Activated CD8-positive, alpha-beta T cell treated with anti-CD3 and anti-CD28 coated beads for 36 hours (primary cell): ENCODE data around the gene GPI. TPM values are rescaled to one million over a fixed set of nuclear protein-coding genes. Genes with fewer than 3 reads are reported as not detected.

ENCODE experiments used
- ATAC-seq: fragments of 200-7000 bp; cut with Tn5 transposase; one replicate; pipeline ENCODE4 v1.10.0; 2021; ENCODE audit warnings: mild to moderate bottlenecking, moderate library complexity
- CTCF ChIA-PET: fragments of 350-600 bp; sonication (Branson Sonifier 250); formaldehyde crosslinking; loops from one replicate; lab custom pipeline; 2021; ENCODE audit warnings: antibody characterized with exemption; lab: Charles Lee
- POLR2A ChIA-PET: fragments of 350-600 bp; sonication (Branson Sonifier 250); formaldehyde crosslinking; loops from one replicate; lab custom pipeline; 2021; ENCODE audit warnings: antibody characterized with exemption; lab: Charles Lee
- DNase-seq: peaks from one replicate; pipeline ENCODE4 v3.0.0-alpha.2; 2020
- H3K27ac Mint-ChIP-seq: one replicate; pipeline ENCODE4 v1.8.0; 2021; ENCODE audit warnings: mild to moderate bottlenecking, mixed read lengths
- H3K27me3 Mint-ChIP-seq: one replicate; pipeline ENCODE4 v1.8.0; 2021; ENCODE audit warnings: mixed read lengths
- H3K36me3 Mint-ChIP-seq: one replicate; pipeline ENCODE4 v1.8.0; 2021; ENCODE audit warnings: low read depth, mixed read lengths
- H3K4me1 Mint-ChIP-seq: one replicate; pipeline ENCODE4 v1.8.0; 2021; ENCODE audit warnings: low read depth, mixed read lengths
- H3K4me3 Mint-ChIP-seq: one replicate; pipeline ENCODE4 v1.8.0; 2021; ENCODE audit warnings: mild to moderate bottlenecking, moderate library complexity, mixed read lengths
- H3K9me3 Mint-ChIP-seq: one replicate; pipeline ENCODE4 v1.8.0; 2021; ENCODE audit warnings: mixed read lengths
- intact Hi-C: fragments of 100-400 bp; cut with micrococcal nuclease; formaldehyde crosslinking; loops from one replicate; pipeline ENCODE4 v1.10.0; 2022
- total RNA-seq, 2 experiments: library from RNA; stranded (reverse); gene quantifications; one replicate each; pipeline ENCODE4 v1.2.3, GENCODE V29; 2021
- TF ChIP-seq, protein P1 (sequence below): fragments of 200-600 bp; IDR thresholded peaks from one replicate; pipeline ENCODE4 v1.8.0; 2022; ENCODE audit warnings: antibody characterized with exemption, mild to moderate bottlenecking

GPI gene
- total RNA-seq, 2 experiments from 2014 or later: 847 to 870 TPM

DNA sequence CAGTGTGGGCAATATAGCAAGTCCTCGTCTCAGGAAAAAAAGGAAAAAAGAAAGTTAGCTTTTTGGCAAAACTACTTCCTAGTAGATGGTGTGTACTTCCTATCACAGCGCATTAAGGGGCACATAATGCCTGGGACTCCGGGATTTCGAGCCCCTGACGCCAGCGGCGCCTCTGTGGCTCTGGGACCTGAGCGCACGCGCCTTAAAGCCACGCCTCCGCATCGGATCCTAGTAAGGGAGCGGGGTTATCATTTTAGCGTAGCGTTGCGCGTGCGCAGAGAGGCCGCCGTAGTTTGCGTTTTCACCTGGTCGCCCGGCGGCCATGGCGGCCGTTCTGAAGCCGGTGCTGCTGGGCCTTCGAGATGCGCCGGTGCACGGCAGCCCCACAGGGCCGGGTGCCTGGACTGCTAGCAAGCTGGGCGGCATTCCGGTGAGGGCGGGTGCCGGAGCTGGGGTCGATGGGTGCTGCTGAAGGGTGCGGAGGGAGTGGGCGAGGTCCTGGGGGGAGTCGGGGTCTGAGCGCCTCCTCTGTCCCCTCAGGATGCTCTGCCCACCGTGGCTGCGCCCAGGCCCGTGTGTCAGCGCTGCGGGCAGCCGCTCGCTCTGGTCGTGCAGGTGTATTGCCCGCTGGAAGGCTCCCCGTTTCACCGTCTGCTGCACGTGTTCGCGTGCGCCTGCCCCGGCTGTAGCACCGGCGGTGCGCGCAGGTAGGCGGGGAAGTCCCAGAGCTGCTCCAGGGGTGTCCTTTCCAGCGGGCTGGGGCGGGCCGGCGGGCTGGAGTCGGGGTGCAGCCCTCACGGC, 39.3 kb downstream of the GPI start, which contains the start of gene PDCD2L:
Gene PDCD2L, plus strand, starts transcription at position 291 of the 801 bp plus-strand sequence. Its CDS starts 32 bp downstream, at position 323.
- TF ChIP-seq, protein P1, sequence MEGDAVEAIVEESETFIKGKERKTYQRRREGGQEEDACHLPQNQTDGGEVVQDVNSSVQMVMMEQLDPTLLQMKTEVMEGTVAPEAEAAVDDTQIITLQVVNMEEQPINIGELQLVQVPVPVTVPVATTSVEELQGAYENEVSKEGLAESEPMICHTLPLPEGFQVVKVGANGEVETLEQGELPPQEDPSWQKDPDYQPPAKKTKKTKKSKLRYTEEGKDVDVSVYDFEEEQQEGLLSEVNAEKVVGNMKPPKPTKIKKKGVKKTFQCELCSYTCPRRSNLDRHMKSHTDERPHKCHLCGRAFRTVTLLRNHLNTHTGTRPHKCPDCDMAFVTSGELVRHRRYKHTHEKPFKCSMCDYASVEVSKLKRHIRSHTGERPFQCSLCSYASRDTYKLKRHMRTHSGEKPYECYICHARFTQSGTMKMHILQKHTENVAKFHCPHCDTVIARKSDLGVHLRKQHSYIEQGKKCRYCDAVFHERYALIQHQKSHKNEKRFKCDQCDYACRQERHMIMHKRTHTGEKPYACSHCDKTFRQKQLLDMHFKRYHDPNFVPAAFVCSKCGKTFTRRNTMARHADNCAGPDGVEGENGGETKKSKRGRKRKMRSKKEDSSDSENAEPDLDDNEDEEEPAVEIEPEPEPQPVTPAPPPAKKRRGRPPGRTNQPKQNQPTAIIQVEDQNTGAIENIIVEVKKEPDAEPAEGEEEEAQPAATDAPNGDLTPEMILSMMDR: no peak
- CTCF ChIA-PET: interaction anchor here (1.1 kb wide), 1 partner anchor 26 kb away, joined by 5 read pairs; no protein-coding TSS in a partner anchor

GRCh38 chr19:34405892-34406660, 41.1 kb downstream of the GPI start:
- H3K27me3 Mint-ChIP-seq: no peaks in the 10 kb centered on the region
- peak overlapping the region; percentile 45 for H3K4me3 Mint-ChIP-seq
- H3K27ac Mint-ChIP-seq: no peak overlapping the region
- H3K36me3 Mint-ChIP-seq: peaks cover 25% of the 10 kb centered on the region
- H3K4me1 Mint-ChIP-seq: peaks cover 15% of the 10 kb centered on the region
- POLR2A ChIA-PET: interaction anchor here (1.2 to 5.5 kb wide), 5 partner anchors 10 to 34 kb away, joined by 4 to 24 read pairs (median 16); partner anchors contain the start of gene UBA2
- DNase-seq: no peak
- H3K9me3 Mint-ChIP-seq: no peaks in the 10 kb centered on the region
- CTCF ChIA-PET: interaction anchor here (0.7 to 1.6 kb wide), 3 partner anchors 9 to 26 kb away, joined by 3 to 4 read pairs (median 4); no protein-coding TSS in a partner anchor
- intact Hi-C loops: no loop called here
- ATAC-seq: no peak
- TF ChIP-seq, protein P1: no peak

More for the DNA sequence above, 39.3 kb downstream of the GPI start, which contains the start of gene PDCD2L:
- POLR2A ChIA-PET: interaction anchor here (0.6 to 5.5 kb wide), 7 partner anchors 12 to 232 kb away, joined by 3 to 24 read pairs (median 8); partner anchors contain the start of genes LSM14A and UBA2
- ATAC-seq (peak; percentile 95), DNase-seq (peak; percentile 98)
- no peaks in the 10 kb centered on the region for H3K27me3 Mint-ChIP-seq
- H3K9me3 Mint-ChIP-seq: no peaks in the 10 kb centered on the region
- intact Hi-C loops: no loop called here
- peak within 1 kb of the TSS; percentile 87 for H3K4me3 Mint-ChIP-seq
- peaks cover 27% of the 10 kb centered on the region for H3K36me3 Mint-ChIP-seq
- H3K27ac Mint-ChIP-seq: peak within 1 kb of the TSS; percentile 88
- peaks cover 15% of the 10 kb centered on the region for H3K4me1 Mint-ChIP-seq

DNA sequence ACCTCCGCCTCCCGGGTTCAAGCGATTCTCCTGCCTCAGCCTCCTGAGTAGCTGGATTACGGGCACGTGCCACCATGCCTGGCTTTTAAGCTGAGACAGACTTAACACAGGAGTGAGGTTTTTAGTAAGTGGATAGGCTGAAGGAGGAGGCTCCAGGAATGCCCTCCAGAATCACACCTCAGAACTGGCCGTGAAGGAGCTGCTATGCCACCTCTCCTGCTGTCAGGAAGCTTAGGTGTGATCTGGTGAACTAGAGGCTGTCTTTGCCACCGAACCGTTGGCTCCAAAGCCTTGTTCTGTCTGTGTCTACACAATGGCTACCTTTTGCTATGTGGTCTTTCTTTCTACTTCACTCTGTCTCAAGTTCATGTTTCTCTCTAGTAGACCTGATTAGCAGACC, 43.4 kb downstream of the GPI start:
- peaks cover 15% of the 10 kb centered on the region for H3K4me1 Mint-ChIP-seq
- ChIA-PET POLR2A (interaction anchor here (0.9 to 1.1 kb wide), 2 partner anchors 9 to 25 kb away, joined by 3 to 4 read pairs; no protein-coding TSS in a partner anchor), CTCF (no interaction called here)
- no peak for DNase-seq
- H3K36me3 Mint-ChIP-seq: peaks cover 29% of the 10 kb centered on the region
- no peaks in the 10 kb centered on the region for H3K9me3 Mint-ChIP-seq
- TF ChIP-seq, protein P1: no peak
- H3K27ac Mint-ChIP-seq: no peak overlapping the region
- H3K4me3 Mint-ChIP-seq: no peak overlapping the region
- H3K27me3 Mint-ChIP-seq: no peaks in the 10 kb centered on the region
- no peak for ATAC-seq
- intact Hi-C loops: no loop called here

GRCh38 chr19:34409189-34410164, 44.5 kb downstream of the GPI start:
- intact Hi-C loops: no loop called here
- ATAC-seq (no peak), DNase-seq (no peak)
- ChIA-PET POLR2A (interaction anchor here (1.1 kb wide), 1 partner anchor 26 kb away, joined by 4 read pairs; no protein-coding TSS in a partner anchor), CTCF (interaction anchor here (0.9 kb wide), 1 partner anchor 21 kb away, joined by 4 read pairs; no protein-coding TSS in a partner anchor)
- Mint-ChIP-seq H3K4me1 (peaks cover 13% of the 10 kb centered on the region), H3K9me3 (no peaks in the 10 kb centered on the region), H3K4me3 (no peak overlapping the region), H3K27me3 (no peaks in the 10 kb centered on the region), H3K36me3 (peaks cover 31% of the 10 kb centered on the region), H3K27ac (no peak overlapping the region)
- TF ChIP-seq, protein P1: no peak
